Measurements from ENCODE around the gene SCN5A.

Gene SCN5A

GRCh38 chr3:38653685-38654537, 4.4 kb upstream of the SCN5A start:
- no peak for TF ChIP-seq CTCF (IDR thresholded peaks at IDR 0.05; ENCODE audit: insufficient read depth, missing control alignments)
- no peak for FAIRE-seq
- DNase-seq (ENCODE audit: insufficient read length, low spot score) = no peak

GRCh38 chr3:38652934-38653333, 3.4 kb upstream of the SCN5A start:
- no peak for FAIRE-seq
- no peak for TF ChIP-seq CTCF (IDR thresholded peaks at IDR 0.05; ENCODE audit: insufficient read depth, missing control alignments)
- DNase-seq (ENCODE audit: insufficient read length, low spot score) = no peak

GRCh38 chr3:38651153-38651789, 1.8 kb upstream of the SCN5A start:
- DNase-seq (ENCODE audit: insufficient read length, low spot score) = no peak

GRCh38 chr3:38650248-38650951, 913 bp upstream of the SCN5A start:
- no peak for FAIRE-seq
- no peak for TF ChIP-seq CTCF (IDR thresholded peaks at IDR 0.05; ENCODE audit: insufficient read depth, missing control alignments)
- DNase-seq (ENCODE audit: insufficient read length, low spot score) = no peak

More at GRCh38 chr3:38651153-38651789, 1.8 kb upstream of the SCN5A start:
- peak; percentile 97 for TF ChIP-seq CTCF (IDR thresholded peaks at IDR 0.05; ENCODE audit: insufficient read depth, missing control alignments)
- peak; percentile 16 for FAIRE-seq

GRCh38 chr3:38648659-38649499, 608 bp downstream of the SCN5A start:
- DNase-seq (ENCODE audit: insufficient read length, low spot score) = no peak
- no peak for FAIRE-seq
- no peak for TF ChIP-seq CTCF (IDR thresholded peaks at IDR 0.05; ENCODE audit: insufficient read depth, missing control alignments)

- FAIRE-seq (no peak), DNase-seq (ENCODE audit: insufficient read length, low spot score) (no peak)
- TF ChIP-seq CTCF (IDR thresholded peaks at IDR 0.05; ENCODE audit: insufficient read depth, missing control alignments) = no peak
These were observed 1.3 kb downstream of the SCN5A start for GRCh38 chr3:38648024-38648658.

All from D721Med (cell line).